Measurements from ENCODE around the gene FDX2.

Gene FDX2

GRCh38 chr19:10279737-10280442 is 35.9 kb downstream of the FDX2 start:
- no peak for TF ChIP-seq CTCF (IDR thresholded peaks at IDR 0.05; ENCODE audit: borderline replicate concordance, insufficient read depth, low read depth, low read length)
- no peak overlapping the region for H3K4me3 ChIP-seq (ENCODE audit: low read depth, low read length)

GRCh38 chr19:10278935-10279334 is 36.9 kb downstream of the FDX2 start:
- no peak overlapping the region for H3K4me3 ChIP-seq (ENCODE audit: low read depth, low read length)
- no peak for TF ChIP-seq CTCF (IDR thresholded peaks at IDR 0.05; ENCODE audit: borderline replicate concordance, insufficient read depth, low read depth, low read length)

GRCh38 chr19:10277795-10278589 is 37.8 kb downstream of the FDX2 start:
- no peak for TF ChIP-seq CTCF (IDR thresholded peaks at IDR 0.05; ENCODE audit: borderline replicate concordance, insufficient read depth, low read depth, low read length)
- no peak overlapping the region for H3K4me3 ChIP-seq (ENCODE audit: low read depth, low read length)

- peak overlapping the region; percentile 1 for H3K4me3 ChIP-seq (ENCODE audit: low read depth, low read length)
- TF ChIP-seq CTCF (IDR thresholded peaks at IDR 0.05; ENCODE audit: borderline replicate concordance, insufficient read depth, low read depth, low read length), result no peak
Measured at GRCh38 chr19:10274589-10274988, 41.2 kb downstream of the FDX2 start.

GRCh38 chr19:10271543-10272086 is 44.2 kb downstream of the FDX2 start:
- TF ChIP-seq CTCF (IDR thresholded peaks at IDR 0.05; ENCODE audit: borderline replicate concordance, insufficient read depth, low read depth, low read length), result no peak
- peak overlapping the region; percentile 81 for H3K4me3 ChIP-seq (ENCODE audit: low read depth, low read length)

GRCh38 chr19:10270616-10271394 is 45.0 kb downstream of the FDX2 start, which contains the start of gene ICAM1:
Gene ICAM1, plus strand, starts transcription at chr19:10271120. Its CDS starts 40 bp downstream, at chr19:10271160.
- peak; percentile 29; the same call in 1 of the 2 replicates for TF ChIP-seq CTCF (IDR thresholded peaks at IDR 0.05; ENCODE audit: borderline replicate concordance, insufficient read depth, low read depth, low read length)
- H3K4me3 ChIP-seq (ENCODE audit: low read depth, low read length), result peak within 1 kb of the TSS; percentile 81
